NCI-H510A treated with DMSO at 0.1 percent for 48 hours (cell line): ENCODE results near the gene DBN1.
"Not testable (repeated sequence)": the region's sequence is repeated elsewhere in the genome, so short reads cannot be mapped to it uniquely, and the experiment has no call there.

ENCODE experiments used
- DNase-seq: peaks from one replicate; lab custom pipeline; 2025; lab: John Stamatoyannopoulos, UW

DBN1 gene

GRCh38 chr5:177429248-177430040 is 44.0 kb downstream of the DBN1 start:
- DNase-seq, result no peak

DNA sequence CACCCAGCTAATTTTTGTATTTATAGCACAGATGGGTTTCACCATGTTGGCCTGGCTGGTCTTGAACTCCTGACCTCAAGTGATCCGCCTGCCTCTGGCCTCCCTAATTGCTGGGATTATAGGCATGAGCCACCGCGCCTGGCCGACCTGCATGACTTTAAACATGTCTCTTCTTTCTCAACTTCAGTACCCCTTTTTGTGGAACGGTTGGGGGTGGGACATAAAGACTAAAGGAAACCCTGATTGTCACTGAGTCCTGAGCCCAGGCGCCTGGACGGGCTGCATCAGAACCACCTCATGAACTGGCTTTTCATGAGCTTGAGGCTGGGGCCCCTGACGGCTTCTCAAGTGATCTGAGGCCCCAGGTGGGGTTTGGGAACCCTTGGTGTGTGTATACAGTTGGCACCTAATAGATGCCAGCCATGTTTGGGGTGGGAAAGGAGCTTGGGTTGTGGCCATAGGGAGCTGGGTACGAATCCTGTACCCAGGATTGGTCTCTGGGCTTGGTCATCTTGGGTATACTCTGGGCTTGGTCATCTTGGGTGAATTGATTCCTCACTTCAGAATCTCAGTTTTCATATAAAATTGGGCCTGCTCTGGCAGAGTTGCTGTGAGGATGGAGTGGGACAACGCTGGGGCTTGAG is 44.7 kb downstream of the DBN1 start:
- DNase-seq, result no peak

GRCh38 chr5:177427919-177428573 is 45.4 kb downstream of the DBN1 start:
- DNase-seq, result no peak

GRCh38 chr5:177427211-177427822 is 46.1 kb downstream of the DBN1 start:
- DNase-seq, result no peak

DNA sequence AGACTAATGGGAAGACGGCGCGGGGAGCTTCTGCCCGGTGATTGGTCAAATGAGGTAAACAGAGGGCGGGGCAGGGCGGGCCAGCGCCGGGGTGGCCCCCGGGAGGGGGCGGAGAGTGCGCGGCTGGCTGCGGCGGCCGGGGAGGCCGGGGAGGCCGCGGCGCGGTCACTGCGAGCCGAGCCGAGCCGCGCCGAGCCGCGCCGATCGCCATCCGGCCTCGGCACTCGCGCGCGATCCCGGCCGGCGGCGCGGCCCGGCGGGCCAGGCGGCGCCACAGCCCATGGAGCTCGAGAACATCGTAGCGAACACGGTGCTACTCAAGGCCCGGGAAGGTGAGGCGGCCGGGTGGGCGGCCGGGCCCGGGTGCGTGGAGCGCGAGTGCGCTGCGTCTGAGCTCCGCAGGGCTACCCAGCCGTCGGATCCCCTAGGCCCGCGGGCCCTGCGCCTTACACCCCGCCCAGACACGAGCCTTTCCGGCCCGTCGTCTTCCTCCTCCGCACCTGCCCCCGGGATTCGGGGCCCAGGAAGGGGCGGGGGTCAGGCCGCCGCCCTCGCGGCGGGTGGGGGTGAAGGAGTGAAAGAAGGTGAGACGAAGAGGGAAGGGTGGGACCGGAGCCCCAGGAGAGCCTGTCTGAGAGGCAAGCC is 46.7 kb downstream of the DBN1 start, which contains the start of gene GRK6:
Gene GRK6 (plus strand): TSS at position 111 of the 645 bp plus-strand sequence. CDS start 170 bp downstream, at position 281.
- DNase-seq, result no peak

DNA sequence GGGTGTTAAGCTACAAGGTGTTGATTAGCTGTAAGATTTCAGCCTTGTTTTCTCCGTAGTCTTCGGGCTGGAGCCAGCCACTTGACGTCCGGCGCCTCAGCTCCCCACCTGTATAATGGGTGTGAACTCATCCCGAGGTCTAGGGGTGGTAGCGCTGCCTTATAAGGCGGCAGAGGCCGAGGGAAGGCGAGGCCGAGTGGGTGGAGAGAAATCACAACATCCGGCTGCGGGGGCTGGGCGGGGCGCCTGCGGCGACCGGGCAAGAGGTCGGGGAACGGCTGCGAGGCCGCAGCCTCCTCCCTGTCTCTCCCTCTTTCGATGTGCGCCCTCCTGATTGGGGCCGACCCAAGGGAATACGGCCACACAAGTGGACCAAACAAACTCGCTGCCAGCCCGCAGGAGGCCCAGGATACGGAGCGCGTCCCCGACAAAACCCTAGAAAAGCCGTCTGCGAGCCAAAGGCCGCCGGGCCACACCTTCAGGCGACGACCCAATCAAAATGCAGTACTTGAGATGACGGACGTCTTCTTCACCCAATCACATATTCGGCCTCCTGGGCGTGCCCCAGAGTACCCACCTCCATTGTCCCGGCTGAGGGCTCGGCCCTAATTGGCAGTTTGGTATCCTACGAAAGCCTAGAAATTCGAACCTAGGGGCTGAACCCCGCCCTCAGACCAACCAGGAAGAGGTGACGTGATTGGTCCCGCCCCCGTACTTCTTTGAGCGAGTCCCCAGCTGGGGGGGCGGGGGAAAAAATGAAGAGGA is 47.5 kb downstream of the DBN1 start:
- DNase-seq, result peak; percentile 96

- DNase-seq, result peak; percentile 46
These were observed 48.1 kb downstream of the DBN1 start for GRCh38 chr5:177425196-177425800.

DNA sequence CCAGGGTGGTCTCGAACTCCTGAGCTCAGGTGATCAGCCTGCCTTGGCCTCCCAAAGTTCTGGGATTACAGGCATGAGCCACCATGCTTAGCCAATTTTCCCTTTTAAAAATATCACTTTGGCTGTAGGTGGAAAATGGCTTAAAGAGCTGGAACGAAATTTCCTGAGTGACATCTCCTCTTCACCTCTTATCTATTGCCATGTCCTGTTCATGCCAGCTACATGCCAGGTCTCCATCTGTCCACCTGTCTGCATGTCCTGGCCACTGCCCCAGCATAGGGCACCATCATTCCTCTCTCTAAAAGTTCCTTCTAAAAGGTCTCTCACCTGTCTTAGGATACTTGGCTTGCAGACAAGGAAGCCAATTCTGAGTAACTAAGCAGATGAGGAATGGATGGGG is 49.8 kb downstream of the DBN1 start:
- DNase-seq, result no peak

GRCh38 chr5:177421062-177421798 is 52.2 kb downstream of the DBN1 start:
- no peak for DNase-seq

DNA sequence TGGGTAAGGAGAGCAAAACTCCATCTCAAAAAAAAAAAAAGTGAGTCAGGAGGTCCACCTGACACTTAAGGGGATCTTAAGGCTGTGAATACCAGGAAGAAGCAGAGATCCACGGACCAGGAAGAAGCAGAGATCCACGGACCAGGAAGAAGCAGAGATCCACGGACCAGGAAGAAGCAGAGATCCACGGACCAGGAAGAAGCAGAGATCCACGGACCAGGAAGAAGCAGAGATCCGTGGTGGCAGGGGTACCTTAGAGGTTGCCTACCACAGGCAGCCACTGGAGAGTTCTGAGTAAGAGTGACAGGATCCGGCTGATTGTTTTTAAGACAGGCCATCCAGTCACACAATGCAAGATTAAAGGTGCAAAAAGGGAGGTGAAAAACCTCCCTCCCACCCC is 53.0 kb downstream of the DBN1 start:
- not testable (repeated sequence) for DNase-seq

- no peak for DNase-seq
These were observed 54.4 kb downstream of the DBN1 start for GRCh38 chr5:177419046-177419445.

- DNase-seq, result not testable (repeated sequence)
These were observed 56.4 kb downstream of the DBN1 start for GRCh38 chr5:177417081-177417480.

GRCh38 chr5:177414481-177414880 is 59.0 kb downstream of the DBN1 start:
- DNase-seq, result no peak

- DNase-seq, result no peak
These were observed 60.7 kb downstream of the DBN1 start for GRCh38 chr5:177412603-177413233.

- DNase-seq, result no peak
These were observed 62.9 kb downstream of the DBN1 start for GRCh38 chr5:177410575-177410974.

- DNase-seq, result no peak
These were observed 64.2 kb downstream of the DBN1 start, which contains the start of gene F12 for GRCh38 chr5:177409043-177409801. TSS of gene F12 (minus strand) at chr5:177409564. CDS start at chr5:177409527, 37 bp downstream.
